Ecto neural progenitor cell (in vitro differentiated cells): ENCODE results near the gene TP53I11.

Source experiments
- DNase-seq: peaks from one replicate; pipeline ENCODE4 v3.0.0-alpha.2; 2018; ENCODE audit warnings: low spot score

TP53I11 gene

GRCh38 chr11:44950625-44951476, at the start of gene TP53I11:
Gene TP53I11, minus strand, starts transcription at chr11:44950883. Its CDS starts 12,548 bp downstream, at chr11:44938335.
- peak; percentile 89 for DNase-seq

- DNase-seq: peak; percentile 35
These were observed 48.4 kb upstream of the TP53I11 start for GRCh38 chr11:44999068-44999467.

- peak; percentile 37 for DNase-seq
These were observed 47.4 kb upstream of the TP53I11 start for GRCh38 chr11:44998051-44998450.

- peak; percentile 24 for DNase-seq
These were observed 46.9 kb upstream of the TP53I11 start for GRCh38 chr11:44997566-44997965.

- DNase-seq: peak; percentile 43
These were observed 44.1 kb upstream of the TP53I11 start for GRCh38 chr11:44994753-44995152.

- DNase-seq: peak; percentile 38
These were observed 43.5 kb upstream of the TP53I11 start for GRCh38 chr11:44993971-44994704.

- DNase-seq: peak; percentile 9
These were observed 42.1 kb upstream of the TP53I11 start for GRCh38 chr11:44992774-44993173.

- peak; percentile 24 for DNase-seq
These were observed 41.5 kb upstream of the TP53I11 start for GRCh38 chr11:44992181-44992582.

- DNase-seq: peak; percentile 27
These were observed 40.0 kb upstream of the TP53I11 start for GRCh38 chr11:44990665-44991064.

DNA sequence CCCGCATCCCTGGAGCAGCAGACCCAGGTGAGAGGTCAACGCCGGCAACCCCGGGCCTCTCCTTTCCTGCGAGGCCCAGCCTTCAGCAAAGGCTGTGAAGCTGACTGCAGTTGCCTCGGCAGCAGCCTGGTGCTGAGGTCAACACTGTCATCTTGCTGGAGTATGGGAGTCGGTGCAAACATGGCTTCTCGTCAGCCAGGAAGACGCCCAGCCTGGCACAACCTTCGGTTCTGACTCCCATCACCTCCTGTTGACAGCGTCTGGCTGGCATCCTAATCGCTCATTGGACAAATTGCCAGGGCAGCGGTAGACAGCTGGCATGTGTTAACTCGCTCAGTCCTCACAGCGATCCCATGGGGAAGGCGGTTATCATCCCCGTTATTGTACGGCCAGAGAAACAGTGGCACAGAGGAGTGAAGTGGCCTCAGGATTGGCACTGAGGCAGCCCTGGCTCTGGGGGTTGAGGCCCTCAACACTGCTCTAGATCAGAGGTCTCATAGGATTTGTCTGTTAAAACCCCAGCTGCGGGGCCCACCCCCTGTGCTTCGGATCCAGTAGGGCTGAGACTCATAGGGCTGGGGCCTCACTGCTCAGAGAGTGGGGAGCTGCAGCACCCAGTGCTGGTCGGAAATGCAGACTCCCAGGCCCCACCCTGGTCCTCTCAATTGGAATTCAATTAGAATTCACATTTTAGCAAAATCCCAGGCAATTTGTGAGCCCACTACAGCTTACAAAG, 39.3 kb upstream of the TP53I11 start:
- peak; percentile 41 for DNase-seq

DNA sequence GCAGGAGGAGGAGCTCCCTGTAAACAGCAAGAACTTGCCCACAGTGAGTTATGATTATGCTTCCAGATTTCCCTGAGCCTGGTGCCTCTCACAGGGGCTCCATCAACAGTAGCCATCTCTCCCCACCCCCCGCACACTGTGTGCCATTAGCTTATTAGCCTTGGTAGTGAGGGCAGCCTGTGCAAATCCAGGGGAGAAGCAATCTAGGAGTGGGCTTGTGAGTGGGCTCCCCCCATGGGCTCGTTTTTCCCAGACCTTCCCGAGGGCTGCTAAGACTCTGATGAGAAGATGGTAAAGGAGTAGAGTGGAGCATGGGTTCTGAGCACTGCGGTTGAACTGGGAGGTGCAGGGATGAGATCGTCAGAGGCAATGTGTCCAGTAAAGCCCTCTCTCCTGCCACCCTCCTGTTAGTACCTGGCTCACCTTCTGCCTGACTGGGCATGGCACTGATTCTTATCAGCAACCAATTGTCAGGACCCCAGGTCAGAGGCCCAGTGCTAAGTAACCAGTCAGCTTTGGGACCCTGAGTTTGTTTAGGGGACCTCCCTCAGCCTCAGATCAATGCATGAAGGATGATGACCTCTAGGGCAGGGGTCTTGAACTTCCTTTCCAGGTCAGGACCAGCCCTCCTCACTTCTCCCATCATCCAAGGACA, 38.4 kb upstream of the TP53I11 start:
- DNase-seq: peak; percentile 34

- DNase-seq: no peak
These were observed 37.4 kb upstream of the TP53I11 start for GRCh38 chr11:44988111-44988510.

GRCh38 chr11:44987506-44987905, 36.8 kb upstream of the TP53I11 start:
- DNase-seq: peak; percentile 39

DNA sequence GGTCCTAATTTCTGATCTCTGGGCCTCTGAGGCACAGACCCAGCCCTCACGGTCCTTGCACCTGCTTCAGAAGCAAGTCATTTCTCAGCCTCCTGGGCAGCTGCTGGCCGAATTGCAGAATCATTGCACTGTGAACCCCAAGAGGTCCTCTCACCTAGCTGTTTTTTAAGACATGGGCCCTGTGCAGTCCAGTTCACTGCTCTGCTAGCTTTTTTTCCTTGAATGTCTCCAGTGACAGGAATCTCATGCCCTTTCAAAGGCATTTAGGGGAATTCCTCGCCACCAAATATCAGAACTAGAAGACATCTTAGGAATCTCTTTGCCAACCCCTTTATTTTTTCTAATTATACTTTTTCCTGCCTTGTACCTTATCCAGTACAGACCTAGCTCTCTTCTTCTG, 35.6 kb upstream of the TP53I11 start:
- DNase-seq: no peak

DNA sequence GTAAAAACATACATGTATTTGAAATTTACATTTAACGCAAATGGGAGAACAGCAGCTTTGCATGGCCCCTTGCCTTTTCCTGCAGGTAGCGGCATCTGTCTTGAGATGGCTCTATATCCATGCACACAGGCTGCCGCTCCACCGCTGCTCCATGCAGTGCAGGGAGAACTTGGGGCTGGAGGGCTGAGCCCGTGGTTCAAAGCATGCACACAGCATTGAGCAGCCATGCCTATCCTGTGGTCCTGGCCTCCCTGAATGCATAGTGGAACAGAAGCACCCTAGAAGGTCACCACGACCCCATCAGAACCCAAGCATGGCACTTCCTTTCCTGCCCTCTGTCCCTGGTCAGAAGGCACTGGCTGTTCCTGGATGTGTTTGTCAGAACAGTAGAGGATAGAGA, 35.0 kb upstream of the TP53I11 start:
- no peak for DNase-seq

GRCh38 chr11:44983786-44984185, 33.1 kb upstream of the TP53I11 start:
- DNase-seq: no peak

- no peak for DNase-seq
These were observed 31.9 kb upstream of the TP53I11 start for GRCh38 chr11:44982496-44983062.

DNA sequence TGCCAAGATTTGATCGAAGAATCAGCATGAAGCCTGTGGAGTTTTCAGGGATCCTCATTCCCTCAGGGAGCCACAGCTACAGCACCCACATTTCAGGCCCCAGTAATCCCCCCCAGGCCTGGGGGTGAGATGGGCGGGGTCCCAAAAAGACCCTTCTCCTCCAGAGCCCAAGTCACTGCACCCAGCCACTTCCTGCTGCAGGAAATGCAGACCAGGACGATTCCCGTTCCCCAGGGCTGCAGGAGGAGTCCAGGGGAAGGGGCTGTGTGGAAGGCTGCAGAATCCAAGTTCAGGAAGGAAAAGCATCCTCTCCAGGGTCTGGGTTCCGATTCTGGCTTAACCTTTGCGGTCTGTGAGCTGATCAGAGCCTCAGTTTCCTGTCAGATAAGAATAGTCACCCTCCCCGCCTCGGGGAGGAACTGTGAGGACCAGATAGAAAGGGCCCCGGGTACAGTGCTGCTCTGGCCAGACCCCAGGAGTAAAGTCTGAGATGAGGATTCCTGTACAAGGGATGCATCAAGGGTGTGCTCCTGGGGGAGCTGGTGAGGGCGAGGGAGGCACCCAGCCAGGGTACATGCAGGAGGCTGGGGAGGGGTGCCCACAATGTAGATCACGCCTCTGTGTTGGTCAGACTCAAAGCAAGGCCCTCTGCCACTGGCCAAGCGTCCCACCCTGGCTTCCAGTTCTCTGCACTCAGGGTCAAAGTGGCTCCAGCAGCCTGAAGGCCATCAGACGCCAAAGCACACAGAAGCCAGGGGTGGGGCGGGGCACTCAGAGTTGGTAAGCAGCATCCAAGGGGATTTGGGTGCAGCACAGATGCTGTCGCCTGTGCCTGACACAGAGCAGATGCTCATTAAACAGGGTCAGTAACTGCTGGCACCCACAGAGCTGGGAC, 30.1 kb upstream of the TP53I11 start:
- DNase-seq: no peak

DNA sequence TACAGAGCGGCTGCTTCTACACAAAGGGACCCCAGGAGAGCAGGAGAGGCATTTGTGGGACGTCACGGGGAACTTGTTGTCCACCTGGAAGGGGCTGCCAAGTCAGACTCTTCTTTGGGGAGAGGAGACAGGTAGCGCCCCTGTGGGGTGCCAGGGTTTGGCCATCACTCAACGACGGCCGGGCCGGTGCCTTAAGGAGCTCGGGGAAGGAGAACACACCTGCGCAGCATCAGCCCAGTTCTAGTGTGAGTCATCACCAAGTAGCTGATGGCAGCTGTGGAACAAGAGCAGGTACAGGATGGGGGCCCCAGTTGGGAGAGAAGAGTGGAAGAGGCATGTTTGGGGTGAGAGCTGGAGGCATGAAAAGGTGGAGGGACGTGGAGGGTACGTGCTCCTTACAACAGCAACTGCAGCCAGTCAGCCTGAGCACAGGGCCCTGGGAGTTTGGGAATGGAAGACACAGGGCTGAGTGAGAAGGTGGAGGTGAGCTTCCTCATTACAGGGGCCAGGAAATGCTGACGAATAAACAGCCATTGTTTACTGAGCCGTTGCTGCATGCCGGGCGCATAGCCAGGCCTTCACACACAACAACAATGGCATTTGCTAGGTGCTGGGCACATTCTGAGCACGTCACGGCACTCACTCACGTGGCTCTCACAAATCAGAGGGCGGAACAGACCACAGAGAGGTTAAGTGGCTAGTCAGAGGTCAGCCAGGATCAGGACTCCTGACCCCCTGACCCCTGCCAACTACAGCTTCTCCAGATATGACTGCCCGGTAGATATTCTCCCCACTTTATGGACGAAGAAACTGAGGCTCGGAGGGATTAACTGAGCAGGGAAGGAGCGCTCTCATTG, 29.1 kb upstream of the TP53I11 start:
- no peak for DNase-seq

GRCh38 chr11:44978961-44979331, 28.3 kb upstream of the TP53I11 start:
- DNase-seq: no peak
